HG02973 (cell line): Measurements from ENCODE around the gene C1QTNF6.

ENCODE experiments used
- ATAC-seq: cut with Tn5 transposase; IDR thresholded peaks from one replicate; pipeline ENCODE4 v1.9.1; 2021; ENCODE audit warnings: moderate library complexity; ENCODE audit not compliant: unreplicated experiment

C1QTNF6 gene

GRCh38 chr22:37146507-37147180 lies 41.4 kb downstream of the C1QTNF6 start:
- ATAC-seq = no peak

DNA sequence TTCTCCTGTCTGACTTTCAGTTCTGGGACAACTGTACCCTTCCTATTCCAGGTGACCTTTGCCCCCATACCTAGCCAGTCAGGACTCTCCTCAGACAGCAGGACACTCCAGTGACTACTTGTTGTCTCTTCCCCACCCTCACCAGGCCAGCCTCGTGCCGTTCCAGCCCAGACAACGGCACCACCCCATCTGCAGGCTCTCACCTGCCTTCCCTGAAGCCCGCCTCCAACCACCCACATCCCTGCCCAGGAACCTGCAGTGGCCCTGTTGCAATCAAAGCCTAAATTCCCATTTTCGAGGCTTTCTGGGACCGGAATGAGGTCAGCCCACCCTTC lies 42.0 kb downstream of the C1QTNF6 start:
- no peak for ATAC-seq

DNA sequence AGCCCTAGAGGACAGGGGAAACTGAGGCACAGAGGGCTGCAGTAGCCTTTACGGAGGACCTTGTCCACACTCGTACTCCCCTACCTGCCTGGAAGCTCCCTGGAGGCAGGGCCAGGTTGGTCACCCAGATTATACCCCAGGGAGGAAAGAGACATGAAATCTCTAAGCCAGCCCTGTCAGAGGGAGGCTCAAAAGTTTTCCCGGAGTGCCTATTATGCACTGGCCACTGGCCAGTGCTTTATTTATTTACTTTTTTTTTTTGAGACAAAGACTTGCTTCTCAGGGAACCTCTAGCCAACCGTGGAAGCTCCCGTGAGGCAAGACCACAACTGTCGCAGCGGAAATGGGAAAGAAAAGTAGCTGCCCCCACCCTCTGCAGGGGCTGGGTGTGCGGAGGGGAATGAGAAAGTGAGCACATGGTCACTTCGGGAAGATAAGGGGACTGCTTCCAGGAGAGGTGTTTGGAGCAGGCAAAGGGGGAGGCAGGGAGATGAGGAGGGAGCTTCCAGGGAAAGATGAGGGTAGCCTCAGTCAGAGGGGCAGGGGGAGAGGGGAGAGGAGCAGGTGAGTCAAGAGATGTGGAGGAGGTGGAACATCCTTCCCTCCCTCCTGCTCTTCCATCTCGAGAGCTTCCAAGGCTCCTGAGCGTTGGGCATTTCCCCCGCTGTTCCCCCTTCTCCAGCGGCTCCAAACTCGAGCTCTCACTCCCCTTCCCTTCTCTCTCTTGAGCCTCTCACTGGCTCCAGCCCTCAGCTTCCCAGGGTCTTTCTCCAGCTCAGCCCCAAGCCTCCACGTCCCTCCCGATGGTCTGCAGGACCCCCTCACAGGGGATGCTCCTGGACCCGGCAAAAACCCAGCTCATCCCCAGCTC lies 42.6 kb downstream of the C1QTNF6 start:
- no peak for ATAC-seq

DNA sequence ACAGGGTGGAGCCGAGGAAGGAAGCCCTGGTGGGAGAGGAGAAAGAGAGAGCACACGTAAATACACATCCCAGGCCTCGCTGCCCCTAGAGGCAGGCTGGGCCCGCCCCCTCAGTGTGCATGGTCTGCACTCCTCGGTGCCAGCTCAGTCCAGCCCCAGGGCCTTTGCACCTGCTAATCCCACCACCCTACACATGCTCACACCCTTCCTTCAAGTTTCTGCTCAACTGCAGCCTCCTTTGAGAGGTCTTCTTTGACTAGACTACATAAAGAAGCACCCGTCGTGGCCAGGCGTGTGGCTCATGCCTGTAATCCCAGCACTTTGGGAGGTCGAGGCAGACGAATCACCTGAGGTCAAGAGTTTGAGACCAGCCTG lies 43.9 kb downstream of the C1QTNF6 start:
- ATAC-seq = no peak

GRCh38 chr22:37141971-37142370 lies 46.1 kb downstream of the C1QTNF6 start:
- no peak for ATAC-seq

- ATAC-seq = no peak
Measured at GRCh38 chr22:37141476-37141875, 46.6 kb downstream of the C1QTNF6 start.

- ATAC-seq = no peak
Measured at GRCh38 chr22:37140686-37141323, 47.2 kb downstream of the C1QTNF6 start.

- ATAC-seq = no peak
Measured at GRCh38 chr22:37139762-37140161, 48.3 kb downstream of the C1QTNF6 start.

DNA sequence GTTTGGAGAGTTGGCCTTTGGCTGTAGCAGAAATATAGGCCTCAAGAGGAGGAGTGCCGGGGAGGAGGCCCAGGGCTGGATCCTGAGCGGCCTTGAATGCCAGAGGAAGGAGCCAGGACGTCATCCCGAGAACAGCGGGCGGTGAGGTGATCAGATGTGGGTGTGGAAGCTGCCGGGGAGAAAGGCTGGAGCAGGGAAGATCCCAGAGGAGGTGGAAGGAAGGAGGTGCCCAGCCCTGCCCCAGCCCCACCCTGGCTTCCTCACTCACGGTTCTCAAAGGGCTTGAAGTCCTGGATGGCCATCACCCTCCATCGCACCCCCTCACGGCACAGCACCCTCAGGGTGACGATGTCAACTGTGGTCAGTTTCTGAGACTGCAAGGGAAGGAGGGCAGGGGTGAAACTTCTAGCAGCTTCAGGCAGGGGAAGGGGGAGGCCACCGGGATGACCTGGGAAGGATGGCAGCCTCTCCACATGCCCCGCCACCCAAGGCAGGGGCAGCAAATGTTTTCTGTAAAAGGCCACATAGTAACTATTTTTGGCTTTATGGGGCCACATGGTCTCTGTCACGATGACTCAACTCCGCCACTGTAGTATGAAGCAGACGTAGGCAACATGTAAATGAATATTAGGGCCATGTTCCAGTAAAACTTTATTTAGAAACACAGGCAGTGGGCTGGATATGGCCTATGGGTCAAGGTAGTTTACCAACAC lies 49.0 kb downstream of the C1QTNF6 start:
- no peak for ATAC-seq

- no peak for ATAC-seq
Measured at GRCh38 chr22:37137903-37138665, 50.0 kb downstream of the C1QTNF6 start.

- ATAC-seq = no peak
Measured at GRCh38 chr22:37137131-37137530, 50.9 kb downstream of the C1QTNF6 start.

DNA sequence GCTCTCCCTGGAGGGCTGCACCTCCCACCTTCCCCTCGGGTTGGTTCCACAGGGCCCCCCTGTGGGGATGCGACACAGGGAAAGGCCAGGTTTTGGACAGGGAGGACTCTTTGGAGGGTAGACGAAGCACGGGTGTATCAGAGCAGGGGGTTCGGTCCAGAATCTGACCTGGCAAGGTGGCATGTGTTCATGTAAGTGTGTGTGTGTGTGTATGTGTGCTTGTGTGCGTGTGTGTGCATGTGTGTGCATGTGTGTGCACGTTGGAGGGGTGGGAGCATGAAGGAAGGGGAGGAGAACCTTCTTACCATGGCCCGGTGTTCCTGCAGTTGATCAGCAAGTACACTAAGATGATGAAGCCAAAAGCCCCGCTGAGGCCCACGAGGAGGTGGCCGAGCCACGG lies 53.0 kb downstream of the C1QTNF6 start:
- ATAC-seq = no peak

- ATAC-seq = no peak
Measured at GRCh38 chr22:37133304-37134018, 54.6 kb downstream of the C1QTNF6 start.

DNA sequence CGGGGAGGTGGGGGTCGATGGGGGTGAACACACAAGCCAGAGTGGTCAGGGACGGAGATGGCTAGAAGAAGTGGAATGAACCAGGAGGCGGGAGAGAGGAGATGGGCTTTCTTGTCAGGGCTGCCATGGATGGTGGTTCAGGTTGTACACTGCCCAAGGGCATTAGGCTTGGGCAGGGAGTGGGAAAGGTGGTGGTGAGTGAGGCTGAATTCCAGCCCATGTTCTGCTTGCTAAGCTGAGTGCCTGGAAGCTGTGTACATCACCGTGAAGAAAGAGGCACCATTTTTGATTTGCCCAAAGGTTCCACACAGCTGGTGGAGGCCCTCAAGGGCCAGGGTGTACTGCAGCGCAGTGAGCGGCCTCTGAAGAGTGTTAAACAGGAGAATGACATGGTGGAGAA lies 55.3 kb downstream of the C1QTNF6 start:
- no peak for ATAC-seq
